Panc1 (cell line): ENCODE results near the gene PICALM.

Source experiments
- POLR2AphosphoS5 ChIP-seq: IDR thresholded peaks from 2 replicates; pipeline ENCODE4 v1.6.1; 2012; ENCODE audit warnings: mild to moderate bottlenecking, low read depth, low read length, moderate library complexity
- SIN3A ChIP-seq: IDR thresholded peaks from 2 replicates; pipeline ENCODE4 v1.6.1; 2012; ENCODE audit warnings: low read depth, mild to moderate bottlenecking, low read length, moderate library complexity, borderline replicate concordance; ENCODE audit not compliant: insufficient read depth
- TCF7L2 ChIP-seq: IDR thresholded peaks from 2 replicates; pipeline ENCODE4 v1.6.1; 2011; ENCODE audit warnings: mild to moderate bottlenecking, low read depth, low read length, inconsistent platforms
- TF ChIP-seq, protein P1 (sequence below): fragments of 450-650 bp; IDR thresholded peaks from 2 replicates; pipeline ENCODE4 v1.5.1; 2017; ENCODE audit warnings: mild to moderate bottlenecking
- TF ChIP-seq, protein P2 (sequence below), 2 experiments: IDR thresholded peaks; 2 replicates each; pipeline ENCODE4 v1.6.1; 2011 to 2012; ENCODE audit warnings: low read depth in 2 of 2, control low read depth in 1 of 2, low read length in 1 of 2, mild to moderate bottlenecking in 1 of 2, moderate library complexity in 1 of 2; ENCODE audit not compliant: insufficient read depth in 1 of 2

DNA sequence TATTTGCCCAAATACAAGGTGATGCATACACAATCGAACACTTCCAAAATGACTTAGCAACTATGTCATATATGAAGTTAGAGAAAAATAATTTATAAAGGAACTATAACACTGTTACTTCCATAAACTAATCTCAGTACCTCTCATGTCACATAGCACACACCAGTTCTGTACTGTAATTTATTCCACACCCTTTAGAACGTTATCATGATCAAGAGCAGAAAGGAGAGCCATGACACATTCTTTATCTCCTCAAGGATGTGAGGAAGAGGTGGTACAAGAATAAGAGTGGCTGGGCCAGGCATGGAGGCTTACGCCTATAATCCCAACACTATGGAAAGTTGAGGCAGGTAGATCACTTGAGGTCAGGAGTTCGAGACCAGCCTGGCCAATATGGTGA is 31.1 kb downstream of the PICALM start:
- TF ChIP-seq, protein P1, sequence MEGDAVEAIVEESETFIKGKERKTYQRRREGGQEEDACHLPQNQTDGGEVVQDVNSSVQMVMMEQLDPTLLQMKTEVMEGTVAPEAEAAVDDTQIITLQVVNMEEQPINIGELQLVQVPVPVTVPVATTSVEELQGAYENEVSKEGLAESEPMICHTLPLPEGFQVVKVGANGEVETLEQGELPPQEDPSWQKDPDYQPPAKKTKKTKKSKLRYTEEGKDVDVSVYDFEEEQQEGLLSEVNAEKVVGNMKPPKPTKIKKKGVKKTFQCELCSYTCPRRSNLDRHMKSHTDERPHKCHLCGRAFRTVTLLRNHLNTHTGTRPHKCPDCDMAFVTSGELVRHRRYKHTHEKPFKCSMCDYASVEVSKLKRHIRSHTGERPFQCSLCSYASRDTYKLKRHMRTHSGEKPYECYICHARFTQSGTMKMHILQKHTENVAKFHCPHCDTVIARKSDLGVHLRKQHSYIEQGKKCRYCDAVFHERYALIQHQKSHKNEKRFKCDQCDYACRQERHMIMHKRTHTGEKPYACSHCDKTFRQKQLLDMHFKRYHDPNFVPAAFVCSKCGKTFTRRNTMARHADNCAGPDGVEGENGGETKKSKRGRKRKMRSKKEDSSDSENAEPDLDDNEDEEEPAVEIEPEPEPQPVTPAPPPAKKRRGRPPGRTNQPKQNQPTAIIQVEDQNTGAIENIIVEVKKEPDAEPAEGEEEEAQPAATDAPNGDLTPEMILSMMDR, result no peak
- TF ChIP-seq TCF7L2, result no peak
- no peak for TF ChIP-seq SIN3A
- TF ChIP-seq, protein P2, sequence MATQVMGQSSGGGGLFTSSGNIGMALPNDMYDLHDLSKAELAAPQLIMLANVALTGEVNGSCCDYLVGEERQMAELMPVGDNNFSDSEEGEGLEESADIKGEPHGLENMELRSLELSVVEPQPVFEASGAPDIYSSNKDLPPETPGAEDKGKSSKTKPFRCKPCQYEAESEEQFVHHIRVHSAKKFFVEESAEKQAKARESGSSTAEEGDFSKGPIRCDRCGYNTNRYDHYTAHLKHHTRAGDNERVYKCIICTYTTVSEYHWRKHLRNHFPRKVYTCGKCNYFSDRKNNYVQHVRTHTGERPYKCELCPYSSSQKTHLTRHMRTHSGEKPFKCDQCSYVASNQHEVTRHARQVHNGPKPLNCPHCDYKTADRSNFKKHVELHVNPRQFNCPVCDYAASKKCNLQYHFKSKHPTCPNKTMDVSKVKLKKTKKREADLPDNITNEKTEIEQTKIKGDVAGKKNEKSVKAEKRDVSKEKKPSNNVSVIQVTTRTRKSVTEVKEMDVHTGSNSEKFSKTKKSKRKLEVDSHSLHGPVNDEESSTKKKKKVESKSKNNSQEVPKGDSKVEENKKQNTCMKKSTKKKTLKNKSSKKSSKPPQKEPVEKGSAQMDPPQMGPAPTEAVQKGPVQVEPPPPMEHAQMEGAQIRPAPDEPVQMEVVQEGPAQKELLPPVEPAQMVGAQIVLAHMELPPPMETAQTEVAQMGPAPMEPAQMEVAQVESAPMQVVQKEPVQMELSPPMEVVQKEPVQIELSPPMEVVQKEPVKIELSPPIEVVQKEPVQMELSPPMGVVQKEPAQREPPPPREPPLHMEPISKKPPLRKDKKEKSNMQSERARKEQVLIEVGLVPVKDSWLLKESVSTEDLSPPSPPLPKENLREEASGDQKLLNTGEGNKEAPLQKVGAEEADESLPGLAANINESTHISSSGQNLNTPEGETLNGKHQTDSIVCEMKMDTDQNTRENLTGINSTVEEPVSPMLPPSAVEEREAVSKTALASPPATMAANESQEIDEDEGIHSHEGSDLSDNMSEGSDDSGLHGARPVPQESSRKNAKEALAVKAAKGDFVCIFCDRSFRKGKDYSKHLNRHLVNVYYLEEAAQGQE (IDR thresholded peaks at IDR 0.05; ENCODE audit: insufficient read depth in 1 of 2, low read depth in 2 of 2, low read length in 1 of 2), result no peak
- no peak for TF ChIP-seq POLR2AphosphoS5
